GM12874 (cell line): ENCODE measurements around the gene SYT2.

Source experiments
- CTCF ChIP-seq: IDR thresholded peaks from 2 replicates; pipeline ENCODE4 v1.5.1; 2011; ENCODE audit warnings: low read depth, mild to moderate bottlenecking, control low read depth, low read length, moderate library complexity; ENCODE audit not compliant: insufficient read depth

Gene SYT2

DNA sequence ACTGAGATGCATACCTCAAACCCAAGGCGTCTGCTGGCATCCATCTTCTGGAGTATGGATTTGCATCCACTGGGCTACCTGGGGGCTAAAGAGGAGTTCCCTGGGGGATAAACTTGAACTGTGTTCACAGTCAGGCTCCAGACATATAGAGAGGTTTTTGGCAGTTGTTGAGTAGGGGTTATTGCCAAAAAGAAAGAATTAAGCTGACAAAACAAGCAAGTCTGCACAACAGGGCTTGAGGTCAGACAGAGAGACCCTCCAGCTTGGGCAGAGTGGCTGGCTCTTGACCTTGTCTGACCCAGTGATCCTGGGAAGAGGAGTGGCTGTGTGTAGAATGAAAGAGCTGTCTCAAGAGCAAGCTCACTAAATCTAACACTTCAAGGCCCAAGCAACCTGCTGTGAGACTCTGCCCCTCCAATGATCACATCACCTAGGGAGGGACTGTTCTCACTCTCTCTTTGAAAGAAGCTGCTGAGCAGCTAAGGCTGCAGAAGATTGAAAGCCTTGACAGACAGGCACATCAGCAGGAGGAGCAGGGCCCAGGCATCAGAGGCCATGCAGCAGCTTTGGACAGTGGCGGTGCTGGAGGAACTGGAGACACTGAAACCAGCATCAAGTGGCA lies 61.5 kb downstream of the SYT2 start:
- no peak for TF ChIP-seq CTCF

DNA sequence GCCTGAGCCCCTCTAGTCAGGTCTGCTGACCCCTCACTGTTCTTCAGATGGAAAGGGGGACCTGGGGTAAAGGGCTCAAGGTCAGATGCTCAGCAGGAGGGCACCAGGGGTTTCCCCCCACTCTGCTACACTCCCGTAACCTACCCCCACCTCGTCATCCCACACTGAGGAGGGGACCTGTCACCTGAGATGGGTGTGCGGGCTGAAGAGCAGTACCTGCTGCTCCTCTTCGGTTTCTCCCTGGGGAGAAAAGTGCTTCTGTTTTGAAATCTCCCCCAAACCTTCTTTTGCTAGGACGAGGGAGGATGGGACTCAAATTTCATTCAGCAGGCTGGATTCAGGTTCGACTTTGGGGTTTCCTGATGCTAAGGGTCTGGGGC lies 65.2 kb downstream of the SYT2 start:
- no peak for TF ChIP-seq CTCF

DNA sequence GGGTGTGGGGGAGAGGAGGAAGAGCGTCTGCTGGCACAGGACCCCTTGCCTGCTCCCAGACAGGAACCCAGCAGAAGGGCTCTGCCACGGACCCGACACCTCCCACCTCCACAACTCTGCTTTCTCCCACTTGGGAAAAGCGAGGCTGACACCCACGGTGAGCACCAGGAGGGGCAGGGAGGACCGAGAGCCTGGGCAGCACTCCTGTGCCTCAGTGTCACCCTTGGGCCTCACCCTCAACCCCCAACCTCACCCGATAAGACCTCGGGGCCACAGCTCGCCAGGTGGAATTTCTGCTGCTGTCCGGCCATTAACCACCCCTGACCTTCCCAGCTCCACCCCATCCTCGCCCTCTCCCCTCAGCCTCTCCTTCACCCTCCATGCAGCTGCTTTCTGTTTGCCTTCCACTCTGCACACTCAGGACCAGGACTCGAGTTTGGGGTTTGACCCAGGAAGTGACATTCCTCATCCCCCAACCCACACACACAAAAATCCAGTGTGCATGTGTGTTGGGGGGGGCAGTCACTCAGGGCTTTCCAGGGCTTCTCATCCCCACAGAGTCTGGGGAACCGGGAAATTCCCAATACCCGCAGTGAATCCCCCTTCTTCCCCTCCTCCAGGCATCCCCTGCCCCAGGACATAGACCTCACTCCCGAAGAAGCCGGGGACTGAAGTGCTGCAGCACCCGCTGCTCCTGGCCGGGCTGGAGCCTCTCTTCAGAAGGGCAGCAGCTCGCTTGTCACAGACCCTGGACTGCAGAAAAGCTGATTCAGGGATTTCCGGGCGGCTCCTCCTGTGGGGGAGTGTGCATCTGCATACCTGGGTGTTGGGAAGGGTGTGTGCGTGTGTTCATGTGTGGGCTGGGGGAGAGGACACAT lies 65.8 kb downstream of the SYT2 start:
- TF ChIP-seq CTCF, result no peak

- TF ChIP-seq CTCF, result no peak
Observed at GRCh38 chr1:202643397-202644218, 66.6 kb downstream of the SYT2 start.

- TF ChIP-seq CTCF, result no peak
Observed at GRCh38 chr1:202642619-202643291, 67.5 kb downstream of the SYT2 start.

DNA sequence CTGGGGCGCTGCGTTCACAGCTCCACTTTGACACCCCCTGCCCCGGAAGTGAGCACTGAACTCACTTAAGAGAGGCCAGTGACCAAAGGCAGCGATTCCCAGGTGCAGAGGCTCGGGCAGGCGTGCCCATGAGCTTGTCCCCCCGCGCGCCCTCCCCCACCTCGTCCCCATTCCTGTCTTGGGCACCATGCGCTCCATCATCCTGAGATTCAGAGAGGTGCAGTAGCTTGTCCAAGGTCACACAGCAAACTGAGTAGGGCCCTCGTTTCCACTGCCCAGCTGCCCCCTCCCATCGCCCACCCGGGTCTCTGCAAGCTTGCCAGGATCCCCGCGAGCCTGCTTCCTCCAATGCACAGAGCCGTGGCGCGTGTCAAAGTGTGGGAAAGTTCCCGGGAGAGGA lies 68.0 kb downstream of the SYT2 start:
- TF ChIP-seq CTCF, result no peak
